ENCODE data around the gene FCRL6.
A peak's percentile ranks its signal among the peaks of the same experiment; 100 is the strongest.

FCRL6 gene

DNA sequence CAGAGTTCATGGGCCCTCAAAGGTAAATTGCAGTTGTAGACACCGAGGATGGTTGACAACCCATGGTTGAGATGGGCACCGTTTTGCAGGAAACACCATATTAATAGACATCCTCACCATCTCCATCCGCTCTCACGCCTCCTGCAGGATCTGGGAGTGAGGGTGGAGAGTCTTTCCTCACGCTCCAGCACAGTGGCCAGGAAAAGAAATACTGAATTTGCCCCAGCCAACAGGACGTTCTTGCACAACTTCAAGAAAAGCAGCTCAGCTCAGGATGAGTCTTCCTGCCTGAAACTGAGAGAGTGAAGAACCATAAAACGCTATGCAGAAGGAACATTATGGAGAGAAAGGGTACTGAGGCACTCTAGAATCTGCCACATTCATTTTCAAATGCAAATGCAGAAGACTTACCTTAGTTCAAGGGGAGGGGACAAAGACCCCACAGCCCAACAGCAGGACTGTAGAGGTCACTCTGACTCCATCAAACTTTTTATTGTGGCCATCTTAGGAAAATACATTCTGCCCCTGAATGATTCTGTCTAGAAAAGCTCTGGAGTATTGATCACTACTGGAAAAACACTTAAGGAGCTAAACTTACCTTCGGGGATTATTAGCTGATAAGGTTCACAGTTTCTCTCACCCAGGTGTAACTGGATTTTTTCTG lies 33.8 kb downstream of the FCRL6 start:
- DNase-seq = no peak

DNA sequence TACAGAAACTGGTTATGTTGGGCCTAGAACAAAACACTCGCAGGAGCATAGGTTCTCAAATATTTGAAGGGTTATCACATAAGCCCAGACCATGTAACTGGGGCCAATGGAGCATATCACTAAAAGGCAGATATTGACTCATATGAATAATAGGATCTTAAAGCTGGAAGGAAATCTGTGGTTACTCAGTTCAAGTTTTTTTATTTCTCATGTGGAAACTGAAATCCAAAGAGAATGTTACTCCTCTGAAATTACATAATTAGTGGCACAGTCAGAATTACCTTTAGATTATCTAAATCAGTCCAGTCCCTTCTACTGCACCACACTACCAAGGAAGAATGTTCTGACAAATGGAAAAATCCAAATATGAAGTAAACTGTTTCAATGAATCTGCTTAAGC lies 36.6 kb downstream of the FCRL6 start:
- no peak for DNase-seq

DNA sequence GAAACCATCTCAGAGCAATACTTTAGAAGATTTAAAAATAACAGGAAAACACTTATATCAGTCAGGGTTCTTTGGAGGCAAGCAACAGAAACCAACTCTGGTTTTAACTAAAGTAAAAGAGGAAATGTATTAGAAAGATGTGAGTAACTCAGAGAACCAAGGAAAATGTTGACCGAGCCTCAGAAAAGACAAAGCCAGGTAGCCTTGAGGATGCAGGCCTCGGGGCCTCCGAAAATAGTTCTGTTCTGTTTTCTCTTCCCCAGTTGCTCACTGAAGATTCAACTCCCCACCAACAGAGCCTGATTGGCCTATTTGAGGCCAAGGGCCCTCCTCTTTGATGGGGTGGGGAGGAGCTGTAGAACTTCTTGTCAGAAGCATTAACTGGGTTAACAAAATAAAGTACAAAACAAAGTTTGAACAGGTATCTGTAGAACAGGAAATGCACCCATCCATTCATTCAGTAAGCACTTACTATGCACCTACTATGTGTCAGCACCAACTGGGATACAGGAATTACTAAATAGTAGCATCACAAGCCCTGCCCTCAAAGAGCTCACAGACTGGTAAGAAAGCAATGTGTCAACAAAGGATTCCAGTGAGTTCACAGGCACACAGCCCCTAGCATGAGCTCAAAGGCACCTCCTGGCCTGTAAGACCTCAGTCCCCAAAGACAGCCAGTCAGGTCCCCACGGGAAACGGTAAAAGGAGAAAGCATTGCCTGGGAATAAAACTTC lies 37.1 kb downstream of the FCRL6 start:
- DNase-seq = no peak

DNA sequence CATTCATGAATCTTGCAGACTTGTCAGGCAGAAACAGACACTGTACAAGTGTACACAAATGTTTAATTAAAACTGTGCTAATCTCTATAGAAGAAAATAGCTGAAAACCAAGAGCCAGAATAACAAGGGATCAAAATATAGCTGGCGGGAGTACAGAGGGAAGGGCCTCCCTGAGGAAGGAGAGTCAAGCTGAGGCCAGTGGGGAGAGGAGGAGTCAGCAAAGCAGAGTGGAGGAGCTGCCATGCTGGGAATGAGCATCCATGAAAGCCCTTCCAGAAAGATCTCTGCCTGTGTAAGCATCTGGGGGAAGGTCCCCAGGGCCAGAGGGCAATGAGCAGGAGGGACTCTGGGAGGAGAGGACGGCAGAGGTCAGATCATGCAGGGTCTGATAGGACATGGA lies 39.6 kb downstream of the FCRL6 start:
- no peak for DNase-seq

DNA sequence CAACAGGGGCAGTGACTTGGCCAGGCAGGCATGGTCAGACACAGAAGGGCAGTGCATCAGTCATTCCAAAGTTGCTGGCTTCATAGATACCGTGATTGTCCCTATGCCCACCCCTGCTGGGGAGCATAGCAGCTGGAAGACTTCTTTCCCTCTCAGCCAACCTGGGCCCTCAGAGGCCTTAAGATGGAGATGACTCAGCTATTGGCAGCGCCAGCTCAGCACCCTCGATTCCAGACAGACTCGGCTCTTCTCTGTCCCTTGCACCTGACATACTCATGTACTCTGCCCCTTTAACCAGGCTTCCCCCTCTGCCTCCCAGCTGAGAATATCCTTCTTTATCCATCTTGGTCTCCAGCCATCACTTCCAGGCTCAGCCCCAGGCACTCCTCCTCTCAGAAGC lies 41.3 kb downstream of the FCRL6 start:
- no peak for DNase-seq

DNA sequence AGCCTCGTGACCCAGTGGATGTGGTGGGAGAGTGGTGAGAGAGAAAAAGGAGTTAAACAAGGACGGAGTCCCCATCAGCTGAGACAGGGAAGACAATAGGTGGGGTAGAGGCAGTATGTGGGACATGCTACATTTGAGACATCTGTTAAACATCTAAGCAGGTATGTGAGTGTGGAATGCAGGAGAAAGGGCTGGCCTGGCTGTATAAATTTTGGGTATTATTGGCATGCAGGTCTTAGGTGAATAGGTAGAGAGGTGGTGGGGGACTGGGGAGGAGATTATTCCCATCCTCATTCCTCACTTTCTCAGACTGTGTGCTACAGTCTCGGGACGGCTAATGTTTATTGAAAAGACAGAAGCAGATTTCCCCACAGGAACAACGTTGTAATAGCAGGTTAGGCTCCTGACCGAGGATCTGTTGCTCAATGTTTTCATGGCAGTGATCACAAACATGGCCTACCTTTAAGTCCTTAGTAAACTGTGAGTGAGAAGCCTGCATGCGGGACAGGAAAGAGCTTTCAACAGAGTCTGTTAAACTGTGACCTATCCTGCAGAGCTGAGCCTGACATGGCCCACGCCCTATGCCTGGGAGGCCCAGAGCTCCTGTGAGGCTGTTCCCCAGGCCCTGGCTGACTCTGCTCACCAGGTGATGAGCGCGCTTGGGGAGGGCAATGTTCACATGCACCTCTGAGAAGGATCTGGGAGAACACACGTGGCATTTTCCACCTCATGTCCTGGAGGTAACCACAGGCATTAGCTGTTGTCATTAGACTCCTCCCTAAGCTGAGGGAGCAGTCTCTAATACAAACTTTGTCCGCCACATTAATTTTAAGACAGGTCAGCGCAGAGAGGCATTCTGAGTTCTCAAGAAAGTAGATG lies 43.8 kb downstream of the FCRL6 start:
- DNase-seq = no peak

DNA sequence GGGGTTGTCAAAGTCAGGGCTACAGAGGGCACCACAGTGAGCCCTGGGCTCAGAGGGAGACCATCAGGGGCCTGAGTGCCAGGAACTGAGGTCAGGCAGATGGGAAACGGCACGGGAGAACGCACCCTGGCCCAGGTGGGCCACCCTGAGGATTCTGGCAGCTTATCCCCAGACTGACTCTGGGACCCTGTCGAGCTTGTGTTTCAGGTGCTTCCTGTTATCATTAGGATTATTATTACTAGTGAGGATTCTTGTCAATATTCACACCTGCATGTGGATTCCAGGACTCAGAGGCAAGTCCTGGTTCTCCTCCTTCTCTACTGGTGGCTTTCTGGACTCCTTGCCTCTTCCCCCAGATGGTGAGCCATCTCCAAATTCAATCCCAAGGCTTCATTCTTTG lies 45.1 kb downstream of the FCRL6 start:
- DNase-seq = no peak

DNA sequence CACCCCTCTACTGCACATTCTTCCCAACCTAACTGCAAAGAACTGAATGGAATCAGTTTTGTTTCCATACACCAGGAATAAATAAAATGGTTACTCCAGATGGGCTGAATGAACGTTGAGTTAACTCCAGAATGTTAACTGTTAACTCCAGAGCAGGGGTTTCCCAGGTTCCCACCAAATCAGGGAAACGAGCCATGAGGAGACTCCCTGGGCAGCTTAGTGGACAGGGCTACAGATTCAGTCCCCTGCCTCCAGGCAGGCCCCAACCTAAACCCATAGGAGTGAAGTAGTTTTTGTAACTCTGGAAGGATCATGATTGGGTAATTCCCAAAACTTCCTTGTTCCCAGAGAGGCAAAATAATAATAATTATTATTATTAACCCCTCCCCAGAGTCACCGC lies 46.2 kb downstream of the FCRL6 start:
- DNase-seq = no peak

DNA sequence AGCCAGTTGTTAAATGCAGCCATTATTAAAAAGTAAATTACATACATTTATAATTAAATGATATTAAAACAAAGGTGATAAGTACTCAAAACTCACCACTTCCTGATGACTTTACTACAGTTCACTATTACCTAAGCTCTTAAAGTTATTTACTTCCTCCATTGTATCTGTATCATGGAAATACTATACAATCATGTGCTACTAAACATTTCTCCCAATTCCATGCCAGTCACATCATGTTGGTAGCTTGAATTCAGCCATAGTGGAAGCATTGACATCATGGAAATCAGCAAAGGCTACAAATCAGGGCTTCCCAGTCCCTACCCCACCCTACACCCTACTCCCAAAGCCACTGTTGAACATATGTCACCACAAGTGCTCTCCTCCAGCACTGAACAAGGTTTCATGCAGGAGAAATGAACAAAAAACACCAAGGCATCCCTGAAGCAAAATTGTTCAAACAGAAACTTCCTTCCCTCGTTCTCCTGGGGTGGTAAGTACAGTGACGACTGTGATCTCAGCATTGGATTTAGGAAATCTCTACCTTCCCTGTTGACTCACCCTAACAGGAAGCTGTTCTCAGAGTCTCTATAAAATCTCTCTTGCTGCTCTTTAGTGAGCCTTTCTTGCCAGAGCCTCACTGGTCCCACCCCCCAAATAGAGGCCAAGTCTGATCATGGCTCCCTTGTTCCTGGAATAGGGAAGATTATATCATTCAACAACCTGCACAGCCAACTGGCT lies 47.6 kb downstream of the FCRL6 start:
- no peak for DNase-seq

DNA sequence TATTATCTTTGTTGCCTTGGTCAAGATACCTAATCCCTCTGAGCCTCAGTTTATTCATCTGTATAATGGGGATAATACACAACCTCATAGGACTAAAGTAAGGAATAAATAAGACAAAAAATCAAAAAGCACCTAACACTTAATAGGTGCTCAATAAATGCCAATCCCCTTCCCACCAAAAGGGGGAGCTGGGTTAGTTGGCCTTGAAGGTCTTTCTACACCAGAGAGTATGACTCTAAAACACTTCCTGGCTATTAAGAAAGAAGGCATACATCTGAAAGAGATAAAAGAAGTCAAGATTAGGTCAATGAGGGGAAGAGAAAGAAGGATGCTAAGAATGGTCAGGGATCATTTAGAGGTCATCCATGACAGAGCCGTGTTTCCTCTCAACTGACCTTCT lies 49.2 kb downstream of the FCRL6 start:
- DNase-seq = no peak

DNA sequence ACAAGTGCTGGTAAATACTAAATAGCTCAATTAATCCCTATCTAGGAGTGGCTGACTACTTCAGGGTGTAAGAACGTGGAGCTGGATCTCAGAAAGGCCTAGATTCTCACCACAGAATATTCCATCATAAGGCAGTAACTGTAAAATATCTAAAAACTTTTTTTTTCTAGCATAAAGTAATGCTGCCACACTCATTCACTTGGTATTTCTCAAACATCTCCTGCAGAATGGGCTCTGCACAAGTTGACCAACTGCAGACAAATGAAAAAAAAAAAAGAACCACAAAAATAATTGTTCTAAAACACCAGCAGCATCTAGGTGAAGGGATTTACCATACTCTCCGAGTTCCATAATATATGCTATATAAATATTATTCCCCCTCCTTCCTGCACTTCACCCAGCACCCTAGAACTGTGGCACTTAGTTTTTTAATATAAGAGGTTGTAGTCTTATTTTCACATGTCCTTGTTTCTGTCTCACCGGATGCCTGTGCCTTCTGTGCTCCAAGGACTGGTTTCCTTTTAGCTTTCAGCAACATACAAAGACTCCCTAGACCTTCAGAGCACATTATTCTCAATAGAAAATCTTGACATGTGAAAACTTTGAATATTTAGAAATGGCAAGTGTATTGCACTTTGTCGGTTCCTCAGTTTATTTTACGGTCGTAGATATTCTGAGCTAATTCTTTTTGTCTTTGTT lies 51.4 kb downstream of the FCRL6 start:
- no peak for DNase-seq

DNA sequence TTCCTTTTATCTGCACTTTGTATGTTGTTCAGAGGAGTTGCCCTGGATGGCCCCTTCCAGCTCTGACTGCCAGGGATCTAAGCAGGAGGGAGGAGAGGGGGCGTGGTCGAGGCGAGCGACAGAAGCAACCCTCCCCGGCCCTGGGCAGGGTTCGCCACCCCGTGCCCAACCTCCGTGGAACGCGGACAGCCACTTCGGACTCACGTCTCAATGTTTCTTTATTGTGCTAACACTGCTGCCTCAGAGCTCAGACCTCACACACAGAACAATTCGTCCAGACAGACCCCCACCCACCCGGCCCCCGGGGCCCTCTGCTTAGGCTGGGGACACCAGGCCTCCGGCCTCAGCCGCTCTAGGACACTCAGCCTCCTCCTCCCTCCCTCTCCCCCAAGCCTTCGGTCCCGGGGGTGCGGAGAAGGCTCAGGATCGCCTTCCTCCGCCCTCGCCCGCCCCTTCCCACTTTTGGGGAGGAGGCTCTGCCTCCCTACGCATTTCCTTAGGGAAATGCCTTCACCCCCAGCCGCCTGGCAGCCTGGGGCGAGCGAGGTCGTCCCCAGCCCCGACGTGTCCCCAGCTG lies 52.0 kb downstream of the FCRL6 start:
- DNase-seq = no peak

DNA sequence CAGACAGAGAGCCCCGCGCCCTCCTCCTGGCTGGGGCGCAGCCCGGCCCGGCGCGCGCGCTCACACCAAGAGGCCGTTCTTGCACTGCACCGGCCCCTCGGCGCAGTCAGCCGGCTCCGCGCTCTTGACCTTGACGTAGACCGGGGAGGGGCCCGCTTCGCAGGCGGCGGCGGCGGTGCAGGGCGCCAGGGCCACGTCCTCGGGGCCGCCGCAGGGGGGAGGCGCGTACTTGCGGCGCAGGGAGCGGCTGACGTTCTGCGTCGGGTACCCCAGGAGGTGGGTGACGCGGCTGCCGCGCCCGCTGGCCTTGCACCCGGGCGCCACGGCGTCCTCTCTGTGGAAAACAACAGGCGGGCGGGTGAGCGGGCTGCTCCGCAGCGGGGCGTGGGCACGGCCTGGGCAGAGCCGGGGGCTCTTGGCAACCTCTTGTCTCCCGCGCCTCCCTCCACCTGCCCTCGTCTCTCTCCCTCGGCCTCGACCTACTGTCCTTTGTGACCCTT lies 52.6 kb downstream of the FCRL6 start:
- DNase-seq = peak; percentile 89

DNA sequence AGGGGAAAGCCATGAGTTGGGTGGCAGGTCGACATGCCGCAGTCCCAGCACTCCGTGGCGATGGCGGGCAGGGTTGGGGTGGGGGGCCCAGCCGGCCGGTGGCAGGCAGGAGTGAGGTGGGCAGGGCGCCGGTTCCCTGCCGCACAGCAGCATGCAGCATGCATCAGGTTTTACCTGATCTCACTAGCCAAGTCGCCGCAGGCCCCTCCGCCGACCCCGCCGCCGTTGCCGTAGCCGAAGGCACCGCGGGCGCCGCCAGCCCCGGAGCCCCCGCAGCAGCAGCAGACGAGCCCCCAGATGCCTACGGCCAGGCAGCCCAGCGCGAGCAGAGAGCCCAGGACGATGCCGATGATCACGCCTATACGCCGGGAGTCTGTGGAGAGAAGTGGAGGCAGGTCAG lies 53.5 kb downstream of the FCRL6 start:
- DNase-seq = no peak

DNA sequence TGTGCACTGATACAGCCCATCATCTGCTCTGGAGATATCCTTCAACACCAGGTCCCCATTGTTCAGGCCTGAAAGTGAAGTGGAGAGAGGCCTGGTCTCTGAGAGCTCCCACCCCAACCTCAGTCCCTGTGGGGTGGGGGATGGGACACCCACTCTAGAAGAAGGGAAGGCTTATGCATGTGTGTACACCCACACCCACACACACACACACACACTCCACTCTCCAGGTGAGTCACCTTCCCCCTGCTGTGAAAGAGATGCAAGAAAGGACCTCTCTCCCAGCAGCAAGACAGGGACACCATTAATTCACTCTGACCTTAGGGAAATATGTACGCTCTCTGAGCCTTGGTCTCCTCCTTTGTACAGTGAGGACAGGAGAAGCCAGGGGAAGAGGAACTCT lies 54.4 kb downstream of the FCRL6 start:
- no peak for DNase-seq

DNA sequence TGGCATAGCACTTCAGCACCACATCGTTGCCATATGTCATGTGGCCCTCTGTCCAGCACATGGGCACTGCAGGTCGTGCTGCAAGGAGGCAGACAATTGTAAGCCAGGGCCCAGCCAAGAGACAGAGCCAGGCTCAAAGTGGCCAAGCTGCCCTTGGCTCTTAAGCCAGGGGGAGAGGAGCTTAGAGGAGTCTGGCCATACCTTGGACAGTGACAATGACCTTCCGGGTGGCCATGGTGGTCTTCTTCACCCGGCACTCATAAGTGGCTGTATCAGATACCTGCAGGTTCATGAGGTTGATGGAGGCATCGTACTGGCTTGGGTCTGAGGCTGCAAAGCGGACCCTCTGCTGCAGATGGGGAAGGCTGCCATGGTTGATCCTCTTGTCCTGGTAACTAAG lies 55.7 kb downstream of the FCRL6 start:
- no peak for DNase-seq

DNA sequence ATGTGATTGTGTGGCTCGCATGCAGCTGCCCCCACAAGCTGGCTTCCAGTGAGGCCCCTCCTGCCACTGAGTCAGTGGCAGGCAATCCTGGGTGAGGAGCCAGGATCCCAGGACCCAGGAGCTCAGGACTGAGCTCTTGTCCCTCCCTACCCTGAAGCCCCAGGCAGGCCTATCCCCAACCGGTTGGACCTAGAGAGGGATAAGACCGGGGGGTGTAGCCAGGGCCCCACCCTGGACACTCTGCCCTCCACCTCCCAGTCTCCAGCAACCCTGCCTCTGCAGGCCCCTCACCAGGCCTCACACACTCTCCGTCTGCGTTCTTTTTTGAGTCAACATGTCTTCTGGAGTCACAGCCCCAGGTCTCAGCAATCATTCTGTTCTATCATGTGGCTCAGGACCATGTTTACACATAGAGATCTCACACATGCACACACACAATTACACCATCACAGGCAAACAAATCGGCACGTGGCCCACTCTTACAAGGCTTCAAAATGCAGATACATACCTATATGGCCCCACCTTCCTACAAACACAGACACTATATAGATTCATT lies 57.7 kb downstream of the FCRL6 start:
- no peak for DNase-seq

DNA sequence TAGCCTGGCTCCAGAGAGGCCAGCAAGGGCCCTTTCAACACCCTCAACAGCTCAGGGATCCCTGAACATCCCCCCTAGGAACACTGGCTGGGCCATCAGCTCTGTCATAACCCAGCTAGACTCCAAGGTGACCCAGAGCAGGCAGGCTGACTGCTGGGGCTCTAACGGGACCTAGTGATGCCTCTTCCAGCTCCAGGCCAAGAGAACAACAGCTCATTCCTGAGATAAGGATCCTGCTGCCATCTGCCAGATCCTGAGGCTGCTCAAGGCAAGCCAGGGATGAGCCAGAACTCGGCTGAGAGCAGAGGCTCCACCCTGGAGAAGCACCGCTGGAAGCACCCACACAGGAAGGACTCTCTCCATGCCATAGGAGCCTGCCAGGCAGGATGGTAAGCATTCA lies 58.3 kb downstream of the FCRL6 start:
- DNase-seq = no peak

DNA sequence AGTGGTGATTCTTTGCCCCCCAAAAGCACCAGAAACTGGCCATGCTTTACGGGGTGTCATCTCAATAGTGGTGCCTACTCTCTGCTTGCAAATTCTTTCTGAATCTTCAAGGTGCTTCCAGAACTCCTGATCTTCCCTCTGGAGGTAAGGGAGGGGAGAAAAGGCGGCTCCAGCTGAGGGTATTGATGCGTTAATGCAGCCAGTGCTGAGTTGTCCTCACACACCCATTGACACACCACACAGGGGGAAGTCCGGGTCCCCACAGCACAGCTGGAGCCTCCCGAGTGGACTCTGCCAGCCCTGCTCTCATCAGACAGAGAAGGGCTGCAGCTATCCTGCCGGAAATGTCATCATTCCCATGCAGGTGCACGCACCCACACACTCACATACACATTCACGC lies 59.1 kb downstream of the FCRL6 start:
- no peak for DNase-seq

DNA sequence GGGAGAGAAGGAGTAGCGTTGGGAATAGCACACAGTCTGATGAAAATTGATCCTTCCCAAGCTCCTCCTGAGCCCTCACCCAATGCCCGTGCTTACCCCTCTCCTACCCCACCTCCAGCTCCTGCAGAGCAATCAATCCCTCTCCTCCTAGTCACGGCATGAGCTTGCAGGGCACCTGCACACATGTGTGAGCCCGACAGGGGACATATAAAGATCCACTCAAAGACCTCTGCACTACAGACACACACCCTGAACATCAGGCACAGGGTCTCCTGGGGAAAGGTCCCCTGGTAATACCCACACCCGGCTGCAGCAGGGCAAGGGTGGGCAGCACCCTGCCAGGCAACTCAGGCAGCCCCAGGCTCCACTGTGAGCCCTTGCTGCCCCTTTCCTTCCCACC lies 59.9 kb downstream of the FCRL6 start:
- DNase-seq = no peak

DNA sequence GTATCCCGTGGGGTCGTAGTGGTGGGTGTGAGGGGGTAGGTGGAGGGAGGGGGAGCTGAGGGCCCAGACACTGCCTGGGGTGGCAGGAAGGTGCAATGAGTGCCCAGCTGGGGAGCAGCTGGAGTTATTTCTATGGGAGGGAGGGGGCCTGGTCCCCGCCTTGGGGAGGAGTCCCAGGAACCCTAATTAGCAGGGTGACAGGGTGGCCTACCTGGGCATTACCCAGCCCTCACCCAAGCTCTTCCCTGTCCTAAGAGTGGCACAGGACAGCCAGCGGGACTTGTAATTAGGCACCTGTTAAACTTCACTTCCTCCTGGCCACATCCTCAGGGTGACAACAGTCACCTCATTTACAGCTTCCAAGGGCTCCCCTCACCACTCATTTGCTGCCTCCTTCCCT lies 60.4 kb downstream of the FCRL6 start, which contains the start of gene VSIG8:
Gene VSIG8 (minus strand): TSS at position 101 of the 400 bp plus-strand sequence. CDS start 136 bp downstream, outside the sequence.
- no peak for DNase-seq

Data from right kidney (tissue), 1 donor.